ENCODE results near the gene TMEM44.
"Not testable (repeated sequence)": the region's sequence is repeated elsewhere in the genome, so short reads cannot be mapped to it uniquely, and the experiment has no call there.

TMEM44 gene

GRCh38 chr3:194548346-194549321, 84.6 kb downstream of the TMEM44 start (continued):
- TF ChIP-seq, protein P1, sequence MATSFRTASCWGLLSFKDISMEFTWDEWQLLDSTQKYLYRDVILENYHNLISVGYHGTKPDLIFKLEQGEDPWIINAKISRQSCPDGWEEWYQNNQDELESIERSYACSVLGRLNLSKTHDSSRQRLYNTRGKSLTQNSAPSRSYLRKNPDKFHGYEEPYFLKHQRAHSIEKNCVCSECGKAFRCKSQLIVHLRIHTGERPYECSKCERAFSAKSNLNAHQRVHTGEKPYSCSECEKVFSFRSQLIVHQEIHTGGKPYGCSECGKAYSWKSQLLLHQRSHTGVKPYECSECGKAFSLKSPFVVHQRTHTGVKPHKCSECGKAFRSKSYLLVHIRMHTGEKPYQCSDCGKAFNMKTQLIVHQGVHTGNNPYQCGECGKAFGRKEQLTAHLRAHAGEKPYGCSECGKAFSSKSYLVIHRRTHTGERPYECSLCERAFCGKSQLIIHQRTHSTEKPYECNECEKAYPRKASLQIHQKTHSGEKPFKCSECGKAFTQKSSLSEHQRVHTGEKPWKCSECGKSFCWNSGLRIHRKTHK (tag by site-specific recombination; IDR thresholded peaks at IDR 0.05): no peak
- TF ChIP-seq, protein P2, sequence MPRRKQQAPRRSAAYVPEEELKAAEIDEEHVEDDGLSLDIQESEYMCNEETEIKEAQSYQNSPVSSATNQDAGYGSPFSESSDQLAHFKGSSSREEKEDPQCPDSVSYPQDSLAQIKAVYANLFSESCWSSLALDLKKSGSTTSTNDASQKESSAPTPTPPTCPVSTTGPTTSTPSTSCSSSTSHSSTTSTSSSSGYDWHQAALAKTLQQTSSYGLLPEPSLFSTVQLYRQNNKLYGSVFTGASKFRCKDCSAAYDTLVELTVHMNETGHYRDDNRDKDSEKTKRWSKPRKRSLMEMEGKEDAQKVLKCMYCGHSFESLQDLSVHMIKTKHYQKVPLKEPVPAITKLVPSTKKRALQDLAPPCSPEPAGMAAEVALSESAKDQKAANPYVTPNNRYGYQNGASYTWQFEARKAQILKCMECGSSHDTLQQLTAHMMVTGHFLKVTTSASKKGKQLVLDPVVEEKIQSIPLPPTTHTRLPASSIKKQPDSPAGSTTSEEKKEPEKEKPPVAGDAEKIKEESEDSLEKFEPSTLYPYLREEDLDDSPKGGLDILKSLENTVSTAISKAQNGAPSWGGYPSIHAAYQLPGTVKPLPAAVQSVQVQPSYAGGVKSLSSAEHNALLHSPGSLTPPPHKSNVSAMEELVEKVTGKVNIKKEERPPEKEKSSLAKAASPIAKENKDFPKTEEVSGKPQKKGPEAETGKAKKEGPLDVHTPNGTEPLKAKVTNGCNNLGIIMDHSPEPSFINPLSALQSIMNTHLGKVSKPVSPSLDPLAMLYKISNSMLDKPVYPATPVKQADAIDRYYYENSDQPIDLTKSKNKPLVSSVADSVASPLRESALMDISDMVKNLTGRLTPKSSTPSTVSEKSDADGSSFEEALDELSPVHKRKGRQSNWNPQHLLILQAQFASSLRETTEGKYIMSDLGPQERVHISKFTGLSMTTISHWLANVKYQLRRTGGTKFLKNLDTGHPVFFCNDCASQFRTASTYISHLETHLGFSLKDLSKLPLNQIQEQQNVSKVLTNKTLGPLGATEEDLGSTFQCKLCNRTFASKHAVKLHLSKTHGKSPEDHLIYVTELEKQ (tag by site-specific recombination; IDR thresholded peaks at IDR 0.05; ENCODE audit: borderline replicate concordance): no peak
- TF ChIP-seq, protein P3, sequence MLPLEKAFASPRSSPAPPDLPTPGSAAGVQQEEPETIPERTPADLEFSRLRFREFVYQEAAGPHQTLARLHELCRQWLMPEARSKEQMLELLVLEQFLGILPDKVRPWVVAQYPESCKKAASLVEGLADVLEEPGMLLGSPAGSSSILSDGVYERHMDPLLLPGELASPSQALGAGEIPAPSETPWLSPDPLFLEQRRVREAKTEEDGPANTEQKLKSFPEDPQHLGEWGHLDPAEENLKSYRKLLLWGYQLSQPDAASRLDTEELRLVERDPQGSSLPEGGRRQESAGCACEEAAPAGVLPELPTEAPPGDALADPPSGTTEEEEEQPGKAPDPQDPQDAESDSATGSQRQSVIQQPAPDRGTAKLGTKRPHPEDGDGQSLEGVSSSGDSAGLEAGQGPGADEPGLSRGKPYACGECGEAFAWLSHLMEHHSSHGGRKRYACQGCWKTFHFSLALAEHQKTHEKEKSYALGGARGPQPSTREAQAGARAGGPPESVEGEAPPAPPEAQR (tag by site-specific recombination; IDR thresholded peaks at IDR 0.05): no peak
- TF ChIP-seq ZNF391 (tag by site-specific recombination; IDR thresholded peaks at IDR 0.05; ENCODE audit: borderline replicate concordance, low read depth): no peak

DNA sequence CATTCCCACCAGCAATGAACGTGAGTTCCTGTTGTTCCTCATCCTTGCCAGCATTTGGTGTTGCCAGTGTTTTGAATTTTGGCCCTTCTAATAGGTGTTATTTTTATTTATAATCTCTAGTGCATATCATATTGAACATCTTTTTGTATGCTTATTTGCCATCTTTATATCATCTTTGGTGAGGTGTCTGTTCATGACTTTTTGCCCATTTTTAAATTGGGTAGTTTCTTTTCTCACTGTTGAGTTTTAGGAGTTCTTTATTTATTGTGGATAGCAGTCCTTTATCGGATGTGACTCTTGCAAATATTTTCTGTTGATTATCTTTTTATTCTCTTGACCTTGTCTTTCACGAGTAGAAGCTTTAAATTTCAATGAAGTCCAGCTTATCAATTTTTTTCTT, 86.2 kb downstream of the TMEM44 start:
- no peaks in the 10 kb centered on the region for H3K4me1 ChIP-seq (ENCODE audit: control insufficient read depth, insufficient read depth, low read length)
- no peaks in the 10 kb centered on the region for H3K9me3 ChIP-seq (ENCODE audit: control insufficient read depth, insufficient read depth, low read depth, low read length)
- TF ChIP-seq ZNF341 (tag by site-specific recombination; IDR thresholded peaks at IDR 0.05; ENCODE audit: low read depth) (0 out of 2 replicates have a peak, but pooled peaks have one; percentile 23), ZBTB6 (tag by site-specific recombination; IDR thresholded peaks at IDR 0.05) (no peak), ZNF423 (tag by site-specific recombination; IDR thresholded peaks at IDR 0.05) (no peak)
- TF ChIP-seq, protein P4, sequence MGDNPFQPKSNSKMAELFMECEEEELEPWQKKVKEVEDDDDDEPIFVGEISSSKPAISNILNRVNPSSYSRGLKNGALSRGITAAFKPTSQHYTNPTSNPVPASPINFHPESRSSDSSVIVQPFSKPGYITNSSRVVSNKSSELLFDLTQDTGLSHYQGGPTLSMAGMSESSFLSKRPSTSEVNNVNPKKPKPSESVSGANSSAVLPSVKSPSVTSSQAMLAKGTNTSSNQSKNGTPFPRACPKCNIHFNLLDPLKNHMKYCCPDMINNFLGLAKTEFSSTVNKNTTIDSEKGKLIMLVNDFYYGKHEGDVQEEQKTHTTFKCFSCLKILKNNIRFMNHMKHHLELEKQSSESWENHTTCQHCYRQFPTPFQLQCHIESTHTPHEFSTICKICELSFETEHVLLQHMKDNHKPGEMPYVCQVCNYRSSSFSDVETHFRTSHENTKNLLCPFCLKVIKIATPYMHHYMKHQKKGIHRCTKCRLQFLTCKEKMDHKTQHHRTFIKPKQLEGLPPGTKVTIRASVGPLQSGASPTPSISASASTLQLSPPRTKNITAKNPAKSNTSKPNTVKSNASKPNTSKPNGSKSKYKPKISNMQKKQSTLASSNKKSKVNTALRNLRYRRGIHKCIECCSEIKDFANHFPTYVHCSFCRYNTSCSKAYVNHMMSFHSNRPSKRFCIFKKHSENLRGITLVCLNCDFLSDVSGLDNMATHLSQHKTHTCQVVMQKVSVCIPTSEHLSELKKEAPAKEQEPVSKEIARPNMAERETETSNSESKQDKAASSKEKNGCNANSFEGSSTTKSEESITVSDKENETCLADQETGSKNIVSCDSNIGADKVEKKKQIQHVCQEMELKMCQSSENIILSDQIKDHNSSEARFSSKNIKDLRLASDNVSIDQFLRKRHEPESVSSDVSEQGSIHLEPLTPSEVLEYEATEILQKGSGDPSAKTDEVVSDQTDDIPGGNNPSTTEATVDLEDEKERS (tag by site-specific recombination; IDR thresholded peaks at IDR 0.05): 0 out of 2 replicates have a peak, but pooled peaks have one; percentile 43
- TF ChIP-seq, protein P5, sequence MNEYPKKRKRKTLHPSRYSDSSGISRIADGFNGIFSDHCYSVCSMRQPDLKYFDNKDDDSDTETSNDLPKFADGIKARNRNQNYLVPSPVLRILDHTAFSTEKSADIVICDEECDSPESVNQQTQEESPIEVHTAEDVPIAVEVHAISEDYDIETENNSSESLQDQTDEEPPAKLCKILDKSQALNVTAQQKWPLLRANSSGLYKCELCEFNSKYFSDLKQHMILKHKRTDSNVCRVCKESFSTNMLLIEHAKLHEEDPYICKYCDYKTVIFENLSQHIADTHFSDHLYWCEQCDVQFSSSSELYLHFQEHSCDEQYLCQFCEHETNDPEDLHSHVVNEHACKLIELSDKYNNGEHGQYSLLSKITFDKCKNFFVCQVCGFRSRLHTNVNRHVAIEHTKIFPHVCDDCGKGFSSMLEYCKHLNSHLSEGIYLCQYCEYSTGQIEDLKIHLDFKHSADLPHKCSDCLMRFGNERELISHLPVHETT (tag by site-specific recombination; IDR thresholded peaks at IDR 0.05): no peak
- no peak overlapping the region for H3K4me3 ChIP-seq (ENCODE audit: low read depth, low read length)
- POLR2A ChIA-PET: no interaction called here
- CTCF ChIA-PET: no interaction called here
- no peak overlapping the region for H3K27ac ChIP-seq (ENCODE audit: extremely low read depth, low read depth, low read length)
- no peaks in the 10 kb centered on the region for H3K36me3 ChIP-seq (ENCODE audit: control insufficient read depth in 2 of 2, insufficient read depth in 1 of 2, low read length in 2 of 2)

DNA sequence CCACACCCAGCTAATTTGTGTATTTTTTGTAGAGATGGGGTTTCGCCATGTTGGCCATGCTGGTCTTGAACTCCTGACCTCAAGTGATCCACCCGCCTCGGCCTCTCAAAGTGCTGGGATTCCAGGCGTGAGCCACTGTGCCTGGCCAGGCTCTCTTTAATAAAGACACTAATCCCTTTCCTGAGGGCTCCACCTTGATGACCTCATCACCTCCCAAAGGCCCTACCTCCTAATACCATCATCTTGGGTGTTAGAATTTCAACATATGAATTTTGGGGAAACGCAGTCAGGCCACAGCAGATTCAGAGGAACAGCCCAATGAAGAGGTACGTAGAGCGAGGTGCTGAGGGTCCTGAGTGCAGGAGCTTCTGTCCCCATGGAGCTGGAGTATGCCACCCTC, 87.7 kb downstream of the TMEM44 start:
- H3K9me3 ChIP-seq (ENCODE audit: control insufficient read depth, insufficient read depth, low read depth, low read length); H3K36me3 ChIP-seq (ENCODE audit: control insufficient read depth in 2 of 2, insufficient read depth in 1 of 2, low read length in 2 of 2); CTCF ChIA-PET; H3K4me3 ChIP-seq (ENCODE audit: low read depth, low read length); POLR2A ChIA-PET; H3K4me1 ChIP-seq (ENCODE audit: control insufficient read depth, insufficient read depth, low read length); H3K27ac ChIP-seq (ENCODE audit: extremely low read depth, low read depth, low read length): not testable (repeated sequence)

Data from HEK293 (cell line).